Mesenteric fat pad (tissue), 1 donor: ENCODE results near the gene U2AF2. TPM values are rescaled to one million over a fixed set of nuclear protein-coding genes. Genes with fewer than 3 reads are reported as not detected.

Experiments
- DNase-seq: peaks from one replicate; pipeline ENCODE4 v3.0.0-alpha.2; 2020; ENCODE audit warnings: low spot score
- total RNA-seq: library from RNA; stranded (reverse); fragmentation: NEBNext Ultra II Directional; extraction: Animal tissue kit (Norgen Biotek cat#: 25700); gene quantifications from one replicate; pipeline ENCODE4 v1.2.1, GENCODE V29; 2021
- donor health status: DM: yes; HTN: yes; CAD: no.

U2AF2 gene
- total RNA-seq, 1 donor from 2014 or later = 126 TPM

GRCh38 chr19:55621205-55621672 is 33.6 kb upstream of the U2AF2 start:
- DNase-seq = no peak

GRCh38 chr19:55621673-55622231 is 33.1 kb upstream of the U2AF2 start:
- no peak for DNase-seq

GRCh38 chr19:55622242-55622969 is 32.4 kb upstream of the U2AF2 start:
- DNase-seq = no peak

DNA sequence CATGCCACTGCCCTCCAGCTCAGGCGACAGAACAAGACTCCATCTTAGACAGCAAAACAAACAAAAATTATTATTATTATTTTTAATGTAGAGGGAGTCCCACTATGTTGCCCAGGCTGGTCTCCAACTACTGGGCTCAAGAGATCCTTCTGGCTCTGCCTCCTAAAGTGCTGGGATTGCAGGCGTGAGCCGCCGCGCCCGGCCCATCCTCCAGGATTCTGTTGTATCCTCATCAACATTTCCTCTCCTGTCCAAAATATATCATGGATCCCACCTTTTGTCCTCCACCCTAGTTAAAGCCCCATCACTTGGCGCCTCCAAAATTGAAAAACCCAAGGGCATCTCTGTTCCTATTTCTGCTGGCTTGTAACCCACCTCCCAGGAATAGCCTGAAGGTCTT is 31.7 kb upstream of the U2AF2 start:
- DNase-seq = no peak

GRCh38 chr19:55623561-55623960 is 31.3 kb upstream of the U2AF2 start:
- DNase-seq = no peak

DNA sequence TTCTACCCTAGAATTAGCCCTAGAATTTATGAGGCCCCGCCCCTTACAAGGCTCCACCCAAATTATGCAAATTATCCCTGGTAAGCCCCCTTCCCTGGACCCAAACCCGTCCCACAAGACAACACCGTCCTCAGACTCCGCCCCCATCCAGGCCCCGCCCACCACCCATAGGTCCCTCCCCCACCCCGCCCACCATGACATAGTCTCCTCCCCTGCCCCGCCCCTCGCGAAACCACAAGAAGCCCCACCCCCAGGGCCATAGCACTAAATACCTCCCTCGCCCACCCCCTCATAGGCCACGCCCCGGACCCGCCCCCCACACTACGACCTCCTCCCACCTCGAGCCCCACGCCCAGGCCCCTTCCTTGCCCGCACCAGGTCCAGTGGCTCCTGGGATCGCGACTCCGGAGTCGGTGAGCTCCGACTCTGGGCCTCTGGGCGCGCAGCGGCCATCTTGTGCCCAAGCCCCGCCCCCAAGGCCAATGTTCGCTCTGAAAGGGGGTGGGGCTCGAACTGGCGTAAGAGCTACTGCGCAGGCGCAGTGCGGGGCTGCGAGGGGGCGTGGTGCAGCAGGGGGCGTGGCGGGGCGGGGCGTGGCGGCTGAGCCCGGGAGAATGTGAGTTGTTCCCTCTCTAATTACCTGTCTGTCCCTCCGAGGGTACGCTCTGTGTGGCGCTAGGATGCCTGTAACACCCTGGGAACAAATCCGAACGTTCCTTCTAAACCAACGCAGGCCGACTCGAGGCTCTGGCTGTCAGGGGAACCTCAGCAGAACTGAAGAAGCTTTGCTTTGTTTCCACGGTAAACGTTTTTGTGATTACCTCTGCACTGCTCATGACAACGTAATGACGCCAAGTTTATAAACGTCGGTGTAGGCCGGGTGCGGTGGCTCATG is 30.5 kb upstream of the U2AF2 start, which contains the start of gene ZNF784:
ZNF784 (minus strand) TSS at position 458 of the 895 bp plus-strand sequence; CDS start at position 453, 5 bp downstream.
- peak; percentile 99 for DNase-seq

DNA sequence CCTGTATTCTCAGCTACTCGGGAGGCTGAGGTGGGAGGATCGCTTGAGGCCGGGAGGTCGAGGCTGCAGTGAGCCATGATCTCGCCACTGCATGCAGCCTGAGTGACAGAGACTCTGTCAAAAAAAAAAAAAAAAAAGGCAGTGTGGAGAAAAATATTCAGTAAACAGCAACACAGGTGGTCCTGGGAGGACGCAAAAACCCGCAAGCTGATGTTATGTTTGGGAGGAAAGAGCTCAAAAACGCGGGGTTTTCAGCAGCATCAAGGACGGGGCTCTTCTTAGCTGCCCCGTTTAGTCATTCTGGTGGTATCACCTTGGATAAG is 29.9 kb upstream of the U2AF2 start:
- no peak for DNase-seq

DNA sequence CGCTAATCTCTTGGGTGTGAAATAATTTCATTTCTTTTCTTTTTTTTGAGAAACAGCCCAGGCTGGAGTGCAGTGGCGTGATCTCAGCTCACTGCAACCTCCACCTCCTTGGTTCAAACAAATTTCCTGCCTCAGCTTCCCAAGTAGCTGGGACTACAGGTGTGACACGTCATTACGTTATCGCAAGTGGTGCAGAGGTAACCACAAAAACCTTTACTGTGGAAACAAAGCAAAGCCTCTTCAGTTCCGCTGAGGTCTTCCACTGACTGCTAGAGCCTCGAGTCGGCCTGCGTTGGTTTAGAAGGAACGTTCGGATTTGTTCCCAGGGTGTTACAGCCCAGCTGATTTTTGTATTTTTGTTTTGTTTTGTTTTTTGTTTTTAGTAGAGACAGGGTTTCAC is 28.5 kb upstream of the U2AF2 start:
- DNase-seq = no peak

DNA sequence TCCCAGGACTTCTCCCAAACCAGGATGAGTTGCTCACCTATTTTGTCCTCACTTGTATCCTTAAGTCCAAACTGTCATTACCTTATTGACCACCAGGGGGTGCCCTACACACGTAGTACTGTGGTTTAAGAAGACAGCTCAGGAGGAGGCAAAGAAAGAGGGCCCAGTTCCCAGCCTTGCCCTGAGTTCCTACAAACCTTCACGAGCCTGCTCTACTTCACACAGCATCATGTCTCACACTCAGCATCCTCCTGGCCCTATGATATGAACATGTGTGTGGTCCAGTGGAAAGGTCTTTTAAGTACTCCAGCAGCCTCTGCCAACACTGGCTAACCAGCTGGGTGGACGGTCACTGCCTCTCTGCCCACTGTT is 22.4 kb upstream of the U2AF2 start:
- no peak for DNase-seq

DNA sequence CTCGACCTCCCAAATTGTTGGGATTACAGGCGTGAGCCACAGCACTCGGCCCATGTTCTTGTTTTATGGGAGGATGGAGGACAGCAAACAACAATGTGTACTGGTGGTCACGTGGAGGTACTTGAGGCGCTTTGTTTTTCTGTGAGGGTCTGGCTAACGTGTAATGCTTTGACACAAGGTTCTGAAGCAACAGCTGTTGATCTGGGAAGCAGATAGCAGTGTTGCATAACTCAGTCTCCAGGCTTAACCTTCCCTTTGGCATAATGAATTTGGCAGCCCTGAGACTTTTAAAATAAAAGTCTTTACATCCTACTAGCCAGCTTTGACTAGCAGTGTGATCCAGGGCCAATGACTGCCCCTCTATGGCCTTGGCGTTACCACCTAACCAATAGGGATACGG is 21.0 kb upstream of the U2AF2 start:
- no peak for DNase-seq

GRCh38 chr19:55635334-55635717 is 19.5 kb upstream of the U2AF2 start:
- DNase-seq = no peak

DNA sequence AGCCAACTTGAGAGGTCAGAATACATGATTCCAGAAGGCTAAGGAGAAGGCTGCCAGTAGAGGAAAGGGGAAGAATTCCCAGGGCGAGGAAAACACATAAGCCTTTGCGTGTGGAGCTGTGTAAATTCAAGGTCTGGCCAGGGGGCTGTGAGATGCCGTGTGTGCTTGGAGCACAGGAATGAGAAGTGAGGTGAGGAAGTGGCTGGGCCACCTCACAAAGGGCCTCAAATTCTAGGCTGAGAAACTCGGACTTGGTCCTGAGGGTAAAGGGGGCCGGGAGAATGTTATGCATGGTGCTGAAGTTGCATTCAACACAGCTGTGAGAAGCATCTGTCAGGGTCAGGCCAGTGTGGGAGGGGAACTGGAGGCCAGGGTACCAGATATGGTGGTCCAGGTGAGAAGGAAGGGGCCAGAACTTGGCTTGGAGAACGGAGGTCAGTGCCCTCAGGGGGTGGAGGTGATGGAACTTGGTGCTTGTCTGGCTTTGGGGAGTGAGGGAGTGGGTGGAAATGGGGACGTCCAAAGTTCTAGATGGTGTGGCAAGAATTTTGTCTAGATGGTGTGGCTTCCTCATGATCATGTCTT is 18.9 kb upstream of the U2AF2 start:
- DNase-seq = no peak

GRCh38 chr19:55636723-55637122 is 18.1 kb upstream of the U2AF2 start:
- no peak for DNase-seq

DNA sequence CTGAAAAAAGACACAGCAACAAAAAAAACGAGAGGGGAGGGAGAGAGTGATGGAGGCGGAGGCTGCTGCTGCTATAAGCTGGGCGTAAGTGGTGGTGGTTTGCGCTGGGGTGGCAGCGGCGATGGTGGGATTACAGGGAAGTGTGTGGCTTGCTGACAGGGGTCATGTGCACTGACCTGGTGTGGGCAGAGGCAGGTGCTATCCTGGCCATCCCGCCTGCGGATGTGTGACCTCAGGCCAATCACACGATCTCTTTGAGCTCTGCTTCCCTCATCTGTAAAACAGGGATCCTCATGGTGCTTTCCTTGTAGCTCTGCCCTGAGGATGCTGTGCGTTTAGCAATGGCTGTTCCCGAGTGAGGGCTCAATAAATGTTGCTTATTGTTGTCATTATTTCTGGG is 17.3 kb upstream of the U2AF2 start:
- no peak for DNase-seq

DNA sequence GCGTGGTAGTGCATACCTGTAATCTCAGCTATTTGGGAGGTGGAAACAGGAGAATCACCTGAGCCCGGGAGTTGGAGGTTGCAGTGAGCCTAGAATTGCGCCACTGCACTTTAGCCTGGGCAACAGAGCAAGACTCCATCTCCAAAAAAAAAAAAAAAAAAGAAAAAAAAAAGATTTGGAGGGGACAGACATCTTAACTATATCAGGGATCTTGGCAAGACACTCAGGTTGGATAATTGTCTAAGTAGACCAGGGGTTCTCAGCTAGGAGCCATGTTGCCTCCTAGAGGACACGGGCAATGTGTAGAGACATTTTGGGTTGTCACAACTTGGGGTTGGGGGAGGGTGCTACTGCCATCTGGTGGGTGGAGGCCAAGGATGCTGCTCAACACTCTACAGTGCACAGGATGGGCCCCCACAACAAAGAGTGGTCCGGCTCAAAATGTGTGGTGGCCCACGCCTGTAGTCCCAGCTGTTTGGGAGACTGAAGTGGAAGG is 15.9 kb upstream of the U2AF2 start:
- DNase-seq = no peak

DNA sequence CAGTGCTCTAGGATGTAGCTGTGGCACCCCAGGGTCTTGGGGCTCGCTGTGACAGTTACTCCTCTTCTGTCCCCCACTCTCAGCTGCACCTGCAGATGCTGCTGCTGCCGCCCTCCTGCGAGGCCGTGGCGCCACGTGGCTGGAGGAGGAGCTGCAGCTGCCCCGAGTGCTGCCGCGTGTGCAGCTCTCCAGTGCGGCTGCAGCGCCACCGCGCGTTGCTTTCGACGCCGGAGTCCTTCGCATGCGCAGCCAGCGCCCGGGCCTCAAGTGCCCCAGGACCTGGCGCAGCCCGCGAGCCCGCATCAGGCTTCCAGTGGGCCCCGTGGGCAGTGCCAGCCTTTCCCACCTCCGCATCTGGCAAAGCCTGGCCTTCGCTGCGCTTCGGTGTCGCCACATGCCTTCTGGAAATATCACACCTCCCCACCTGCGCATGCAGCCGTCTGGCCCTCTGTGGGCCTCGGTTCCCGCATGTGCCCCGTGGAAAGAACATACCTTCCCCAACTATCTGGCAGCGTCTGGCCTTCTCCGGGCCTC is 14.7 kb upstream of the U2AF2 start:
- DNase-seq = no peak

GRCh38 chr19:55640577-55641425 is 14.0 kb upstream of the U2AF2 start, which contains the start of gene ZNF580:
ZNF580 (plus strand) TSS chr19:55641002; CDS start chr19:55642509, 1,507 bp downstream.
- DNase-seq = no peak

DNA sequence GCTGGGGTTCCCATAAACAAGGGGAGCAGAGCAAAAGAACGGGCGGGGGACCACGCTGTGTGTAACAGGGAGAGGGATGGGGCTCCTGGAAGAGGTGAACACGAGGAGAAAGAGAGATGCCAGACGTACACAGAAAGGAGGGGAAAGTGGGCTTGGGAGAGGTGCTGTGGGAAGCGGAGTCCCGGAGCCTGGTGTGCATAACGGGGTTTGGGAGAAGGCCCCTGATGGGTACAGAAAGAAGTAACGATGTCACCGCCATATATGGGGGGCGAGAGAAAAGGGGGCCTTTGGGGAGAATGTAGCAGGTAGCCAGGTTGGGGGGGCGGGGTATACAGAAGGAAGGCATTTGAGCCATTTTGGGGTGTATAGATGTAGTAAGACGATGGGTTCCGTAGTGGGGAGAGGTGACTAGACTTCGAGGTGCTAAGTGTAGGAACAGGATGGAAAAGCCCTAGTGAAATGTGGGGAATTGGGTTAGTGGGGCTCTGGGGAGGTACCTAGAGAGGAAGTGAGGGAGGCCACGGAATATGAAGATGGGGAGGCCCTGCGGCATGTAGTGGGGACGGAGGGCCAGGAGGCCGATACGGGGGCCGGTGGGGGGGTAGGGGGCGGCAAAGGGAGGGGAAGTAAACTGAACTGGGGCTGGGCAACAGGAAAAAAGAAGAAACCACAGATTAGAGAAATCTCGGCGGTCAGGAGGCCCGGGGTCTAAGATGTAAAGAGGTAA is 13.2 kb upstream of the U2AF2 start:
- no peak for DNase-seq

DNA sequence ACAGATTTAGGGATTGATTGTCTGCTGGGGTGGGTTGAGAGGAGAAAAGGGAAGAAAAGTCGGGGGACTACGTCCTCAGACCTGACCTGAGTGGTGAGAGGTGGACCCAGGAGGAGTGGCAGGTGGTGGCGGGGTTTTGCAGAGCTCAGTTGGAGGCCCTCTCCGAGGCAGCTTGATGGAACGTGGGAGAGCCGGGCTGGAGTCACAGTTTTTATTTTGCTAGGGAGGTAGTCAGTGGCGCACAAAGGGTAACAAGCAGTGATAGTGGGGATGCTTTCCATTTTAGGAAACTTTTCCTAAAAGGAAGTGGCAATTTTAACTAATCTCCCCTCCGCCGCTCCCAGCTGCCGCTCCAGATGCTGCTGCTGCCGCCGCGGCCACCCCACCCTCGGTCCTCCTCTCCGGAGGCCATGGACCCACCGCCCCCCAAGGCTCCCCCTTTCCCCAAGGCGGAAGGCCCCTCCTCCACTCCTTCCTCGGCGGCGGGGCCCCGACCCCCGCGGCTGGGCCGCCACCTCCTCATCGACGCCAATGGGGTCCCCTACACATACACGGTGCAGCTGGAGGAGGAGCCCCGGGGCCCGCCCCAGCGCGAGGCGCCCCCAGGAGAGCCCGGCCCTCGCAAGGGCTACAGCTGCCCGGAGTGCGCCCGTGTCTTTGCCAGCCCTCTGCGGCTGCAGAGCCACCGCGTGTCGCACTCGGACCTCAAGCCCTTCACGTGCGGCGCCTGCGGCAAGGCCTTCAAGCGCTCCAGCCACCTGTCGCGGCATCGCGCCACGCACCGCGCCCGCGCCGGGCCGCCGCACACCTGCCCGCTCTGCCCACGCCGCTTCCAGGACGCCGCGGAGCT is 12.5 kb upstream of the U2AF2 start:
- no peak for DNase-seq
